SH-SY5Y (cell line): ENCODE measurements around the gene PSMD8.

Experiments used
- GATA2 ChIP-seq: IDR thresholded peaks from 2 replicates; pipeline ENCODE4 v1.6.1; 2011; ENCODE audit warnings: mild to moderate bottlenecking, low read depth, low read length
- GATA3 ChIP-seq: IDR thresholded peaks from 2 replicates; pipeline ENCODE4 v1.6.1; 2011; ENCODE audit warnings: low read depth, mild to moderate bottlenecking, low read length, moderate library complexity

DNA sequence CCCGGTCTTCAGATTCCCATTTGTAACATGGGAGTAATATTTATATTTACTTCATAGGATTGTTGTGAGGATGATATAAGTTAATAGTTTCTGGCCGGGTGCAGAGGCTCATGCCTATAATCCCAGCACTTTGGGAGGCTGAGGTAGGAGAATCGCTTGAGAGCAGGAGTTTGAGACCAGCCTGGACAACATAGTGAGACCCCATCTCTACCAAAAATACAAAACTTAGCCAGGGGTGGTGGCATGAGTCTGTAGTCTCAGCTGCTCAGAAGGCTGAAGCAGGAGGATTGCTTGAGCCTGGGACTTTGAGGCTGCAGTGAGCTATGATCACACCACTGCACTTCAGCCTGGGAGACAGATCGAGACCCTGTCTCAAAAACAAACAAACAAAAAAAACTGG lies 27.5 kb upstream of the PSMD8 start:
- TF ChIP-seq GATA3 (no peak), GATA2 (no peak)
